GM18907 (cell line): ENCODE measurements around the gene CACNA2D2.

Experiments used
- ATAC-seq: cut with Tn5 transposase; IDR thresholded peaks from one replicate; pipeline ENCODE4 v1.9.1; 2021; ENCODE audit warnings: mild to moderate bottlenecking, moderate library complexity; ENCODE audit not compliant: unreplicated experiment

CACNA2D2 gene

GRCh38 chr3:50336452-50337174, 166.8 kb downstream of the CACNA2D2 start:
- ATAC-seq = peak; percentile 34

GRCh38 chr3:50334339-50335075, 168.9 kb downstream of the CACNA2D2 start:
- no peak for ATAC-seq

GRCh38 chr3:50333744-50334328, 169.6 kb downstream of the CACNA2D2 start:
- no peak for ATAC-seq

- no peak for ATAC-seq
These were observed 172.0 kb downstream of the CACNA2D2 start for GRCh38 chr3:50331364-50331907.

- ATAC-seq = no peak
These were observed 173.1 kb downstream of the CACNA2D2 start for GRCh38 chr3:50330330-50330729.

- ATAC-seq = peak; percentile 74
These were observed 175.3 kb downstream of the CACNA2D2 start, which contains the start of gene TUSC2 for GRCh38 chr3:50327943-50328691. TSS of gene TUSC2 (minus strand) at chr3:50328223. CDS start at chr3:50328099, 124 bp downstream.

- ATAC-seq = no peak
These were observed 176.3 kb downstream of the CACNA2D2 start for GRCh38 chr3:50327129-50327528.

- no peak for ATAC-seq
These were observed 177.3 kb downstream of the CACNA2D2 start for GRCh38 chr3:50326182-50326541.

GRCh38 chr3:50325497-50326181, 177.8 kb downstream of the CACNA2D2 start:
- ATAC-seq = no peak

GRCh38 chr3:50325113-50325480, 178.3 kb downstream of the CACNA2D2 start:
- no peak for ATAC-seq

GRCh38 chr3:50324351-50325112, 178.9 kb downstream of the CACNA2D2 start:
- no peak for ATAC-seq

GRCh38 chr3:50323614-50324199, 179.7 kb downstream of the CACNA2D2 start:
- no peak for ATAC-seq

GRCh38 chr3:50323092-50323600, 180.3 kb downstream of the CACNA2D2 start:
- no peak for ATAC-seq

GRCh38 chr3:50322386-50323091, 180.9 kb downstream of the CACNA2D2 start, which contains the start of gene HYAL2:
TSS of gene HYAL2 (minus strand) at chr3:50322745. CDS start at chr3:50320489, 2,256 bp downstream.
- no peak for ATAC-seq

GRCh38 chr3:50322115-50322385, 181.4 kb downstream of the CACNA2D2 start:
- ATAC-seq = no peak

- ATAC-seq = peak; percentile 75
These were observed 181.9 kb downstream of the CACNA2D2 start for GRCh38 chr3:50321336-50322114.

- peak; percentile 48 for ATAC-seq
These were observed 182.5 kb downstream of the CACNA2D2 start for GRCh38 chr3:50320853-50321335.
